ENCODE measurements around the gene ZNF586.
A peak's percentile ranks its signal among the peaks of the same experiment; 100 is the strongest.
"Not testable (repeated sequence)": the region's sequence is repeated elsewhere in the genome, so short reads cannot be mapped to it uniquely, and the experiment has no call there.

The ZNF586 gene

GRCh38 chr19:57769345-57770131, at the start of gene ZNF586:
Gene ZNF586 (plus strand): TSS chr19:57769676. CDS start chr19:57769843, 167 bp downstream.
- peak; percentile 92 for DNase-seq (ENCODE audit: low spot score)

GRCh38 chr19:57719901-57720519, 49.5 kb upstream of the ZNF586 start:
- DNase-seq (ENCODE audit: low spot score) = no peak

GRCh38 chr19:57720878-57721277, 48.6 kb upstream of the ZNF586 start:
- DNase-seq (ENCODE audit: low spot score) = no peak

GRCh38 chr19:57738320-57738719, 31.2 kb upstream of the ZNF586 start:
- DNase-seq (ENCODE audit: low spot score) = not testable (repeated sequence)

- not testable (repeated sequence) for DNase-seq (ENCODE audit: low spot score)
Measured at GRCh38 chr19:57738770-57739169, 30.7 kb upstream of the ZNF586 start.

- DNase-seq (ENCODE audit: low spot score) = peak; percentile 92
Measured at GRCh38 chr19:57746580-57747471, 22.6 kb upstream of the ZNF586 start, which contains the start of gene ZNF776. Gene ZNF776 (plus strand): TSS chr19:57746815. CDS start chr19:57747059, 244 bp downstream.

- no peak for DNase-seq (ENCODE audit: low spot score)
Measured at GRCh38 chr19:57747472-57747807, 22.0 kb upstream of the ZNF586 start.

GRCh38 chr19:57748029-57748428, 21.4 kb upstream of the ZNF586 start:
- no peak for DNase-seq (ENCODE audit: low spot score)

GRCh38 chr19:57754091-57754673, 15.3 kb upstream of the ZNF586 start:
- no peak for DNase-seq (ENCODE audit: low spot score)

- no peak for DNase-seq (ENCODE audit: low spot score)
Measured at GRCh38 chr19:57755031-57755430, 14.4 kb upstream of the ZNF586 start.

- DNase-seq (ENCODE audit: low spot score) = no peak
Measured at GRCh38 chr19:57757941-57758340, 11.5 kb upstream of the ZNF586 start.

GRCh38 chr19:57759096-57759495, 10.4 kb upstream of the ZNF586 start:
- DNase-seq (ENCODE audit: low spot score) = no peak

- no peak for DNase-seq (ENCODE audit: low spot score)
Measured at GRCh38 chr19:57771417-57771816, 1.9 kb downstream of the ZNF586 start.

- DNase-seq (ENCODE audit: low spot score) = no peak
Measured at GRCh38 chr19:57773488-57773887, 4.0 kb downstream of the ZNF586 start.

- no peak for DNase-seq (ENCODE audit: low spot score)
Measured at GRCh38 chr19:57776764-57777296, 7.4 kb downstream of the ZNF586 start.

GRCh38 chr19:57778336-57778735, 8.9 kb downstream of the ZNF586 start:
- DNase-seq (ENCODE audit: low spot score) = no peak

- DNase-seq (ENCODE audit: low spot score) = no peak
Measured at GRCh38 chr19:57779220-57779845, 9.9 kb downstream of the ZNF586 start.

- no peak for DNase-seq (ENCODE audit: low spot score)
Measured at GRCh38 chr19:57786286-57786685, 16.8 kb downstream of the ZNF586 start.

GRCh38 chr19:57786906-57787305, 17.4 kb downstream of the ZNF586 start:
- DNase-seq (ENCODE audit: low spot score) = no peak

GRCh38 chr19:57788114-57788692, 18.7 kb downstream of the ZNF586 start:
- no peak for DNase-seq (ENCODE audit: low spot score)

- DNase-seq (ENCODE audit: low spot score) = no peak
Measured at GRCh38 chr19:57789288-57789687, 19.8 kb downstream of the ZNF586 start.
